ENCODE results near the gene REM1.

REM1 gene

GRCh38 chr20:31523361-31524283, 48.5 kb downstream of the REM1 start:
- DNase-seq, result no peak

- no peak for DNase-seq
These were observed 52.2 kb downstream of the REM1 start for GRCh38 chr20:31527266-31527665.

All from DMS79 (cell line).